Stimulated activated CD8-positive, alpha-beta memory T cell treated with anti-CD3 and anti-CD28 coated beads, Interleukin-15, amount 100 ng/mL, for 4 hours (primary cell): ENCODE measurements around the gene ATP5F1C.

Experiments
- DNase-seq, 2 donors: peaks; one replicate each; pipeline ENCODE4 v3.0.0-alpha.2; 2020; ENCODE audit warnings: low read depth in 2 of 2

Gene ATP5F1C

DNA sequence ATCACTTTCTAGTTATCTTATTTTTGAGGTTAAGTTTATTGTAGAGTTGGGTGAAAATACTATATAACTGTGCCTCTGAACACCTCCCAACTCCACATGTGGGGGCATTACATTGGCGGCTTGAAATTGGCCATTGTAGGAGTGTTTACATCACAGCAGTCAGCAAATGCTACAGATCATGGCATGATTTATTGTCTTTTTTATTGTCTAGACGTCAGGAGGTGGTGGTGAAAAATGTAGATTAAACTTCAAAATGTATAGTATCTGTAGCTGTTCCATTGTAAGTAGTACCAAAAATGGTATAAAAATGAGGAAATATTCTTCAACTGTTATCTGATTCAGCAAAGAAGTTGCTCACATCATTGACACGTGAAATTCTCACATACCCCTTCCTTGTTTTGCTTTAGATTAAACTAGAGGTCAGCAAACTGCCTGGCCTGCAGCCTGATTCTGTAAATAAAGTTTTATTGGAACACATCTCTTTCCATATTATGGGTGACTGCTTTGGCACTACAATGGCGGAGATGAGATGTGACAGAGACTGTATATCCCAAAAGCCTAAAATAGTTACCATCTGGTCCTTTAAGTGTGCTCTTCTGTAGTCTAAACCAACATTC lies 65.4 kb downstream of the ATP5F1C start:
- no peak for DNase-seq

GRCh38 chr10:7853890-7854289 lies 65.9 kb downstream of the ATP5F1C start:
- DNase-seq: no peak

GRCh38 chr10:7855205-7855604 lies 67.2 kb downstream of the ATP5F1C start:
- DNase-seq: no peak

DNA sequence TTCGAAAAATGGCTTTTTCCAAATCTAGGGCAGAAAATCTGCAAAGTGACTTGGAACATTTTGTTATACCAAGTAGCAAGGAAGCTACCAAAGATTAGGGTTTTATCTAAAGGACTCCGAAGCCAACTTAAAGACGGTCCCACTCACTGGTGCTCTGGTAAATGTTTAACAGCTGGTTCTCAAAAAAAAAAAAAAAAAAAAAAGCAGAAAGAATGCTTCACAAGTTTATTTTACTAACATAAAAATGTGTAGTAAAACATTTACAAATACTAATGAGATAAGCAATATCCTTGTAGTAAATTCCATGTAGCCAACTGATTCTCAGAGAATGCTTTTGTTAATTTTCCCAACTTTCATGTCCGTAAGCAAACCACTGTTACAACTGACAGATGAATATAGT lies 68.7 kb downstream of the ATP5F1C start:
- no peak for DNase-seq

DNA sequence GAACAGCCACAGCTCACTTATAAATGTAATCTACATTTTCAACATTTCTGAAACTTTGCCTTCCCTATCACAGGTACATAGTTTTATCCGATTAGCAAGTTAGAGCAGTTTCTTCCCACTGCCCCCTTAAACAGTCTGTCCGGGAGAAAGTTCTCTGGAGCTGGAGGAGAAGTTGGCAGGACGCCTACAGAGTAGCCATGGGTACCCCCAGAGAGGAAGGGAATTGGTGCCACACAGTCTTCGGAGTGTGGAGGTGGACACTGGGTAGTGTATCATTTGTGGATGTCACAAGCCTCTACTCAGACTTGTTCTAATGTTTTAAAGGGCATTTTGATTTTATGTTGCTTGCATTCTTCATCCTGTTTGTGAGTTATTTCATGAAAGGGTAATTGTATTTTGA lies 69.3 kb downstream of the ATP5F1C start:
- no peak for DNase-seq
